ENCODE data around the gene CDC6. TPM values are rescaled to one million over a fixed set of nuclear protein-coding genes. Genes with fewer than 3 reads are reported as not detected.
"Not testable (repeated sequence)": the region's sequence is repeated elsewhere in the genome, so short reads cannot be mapped to it uniquely, and the experiment has no call there.

CDC6 gene
- total RNA-seq, 1 experiment from 2014 or later: 567 TPM

- no TSS peak for BruUV-seq (replicated peaks)
- TF ChIP-seq, protein P1, sequence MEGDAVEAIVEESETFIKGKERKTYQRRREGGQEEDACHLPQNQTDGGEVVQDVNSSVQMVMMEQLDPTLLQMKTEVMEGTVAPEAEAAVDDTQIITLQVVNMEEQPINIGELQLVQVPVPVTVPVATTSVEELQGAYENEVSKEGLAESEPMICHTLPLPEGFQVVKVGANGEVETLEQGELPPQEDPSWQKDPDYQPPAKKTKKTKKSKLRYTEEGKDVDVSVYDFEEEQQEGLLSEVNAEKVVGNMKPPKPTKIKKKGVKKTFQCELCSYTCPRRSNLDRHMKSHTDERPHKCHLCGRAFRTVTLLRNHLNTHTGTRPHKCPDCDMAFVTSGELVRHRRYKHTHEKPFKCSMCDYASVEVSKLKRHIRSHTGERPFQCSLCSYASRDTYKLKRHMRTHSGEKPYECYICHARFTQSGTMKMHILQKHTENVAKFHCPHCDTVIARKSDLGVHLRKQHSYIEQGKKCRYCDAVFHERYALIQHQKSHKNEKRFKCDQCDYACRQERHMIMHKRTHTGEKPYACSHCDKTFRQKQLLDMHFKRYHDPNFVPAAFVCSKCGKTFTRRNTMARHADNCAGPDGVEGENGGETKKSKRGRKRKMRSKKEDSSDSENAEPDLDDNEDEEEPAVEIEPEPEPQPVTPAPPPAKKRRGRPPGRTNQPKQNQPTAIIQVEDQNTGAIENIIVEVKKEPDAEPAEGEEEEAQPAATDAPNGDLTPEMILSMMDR (IDR thresholded peaks at IDR 0.05; ENCODE audit: unreplicated experiment): no peak
- intact Hi-C loops (cut with micrococcal nuclease; ENCODE audit: unreplicated experiment): loop anchor here (1.0 to 5.0 kb wide), 6 partner anchors 13 to 257 kb away; no protein-coding TSS in a partner anchor
- peak overlapping the region; percentile 8 for H3K27ac Mint-ChIP-seq (ENCODE audit: unreplicated experiment)
- H3K36me3 Mint-ChIP-seq (ENCODE audit: insufficient read depth, unreplicated experiment): peaks cover 65% of the 10 kb centered on the region
- CTCF ChIA-PET: interaction anchor here (0.6 to 36.5 kb wide), 18 partner anchors 10 to 1496 kb away, joined by 3 to 1520 read pairs (median 6); partner anchors contain the start of genes GJD3, TOP2A and WIPF2
- H3K27me3 Mint-ChIP-seq (ENCODE audit: unreplicated experiment): no peaks in the 10 kb centered on the region
- peaks cover 34% of the 10 kb centered on the region for H3K4me1 Mint-ChIP-seq (ENCODE audit: low read depth, unreplicated experiment)
- no peak overlapping the region for H3K4me3 Mint-ChIP-seq (ENCODE audit: low read depth, unreplicated experiment)
- no peaks in the 10 kb centered on the region for H3K9me3 Mint-ChIP-seq (ENCODE audit: low read depth, unreplicated experiment)
- DNase-seq: no peak
Measured at GRCh38 chr17:40303708-40304551, 16.3 kb downstream of the CDC6 start.

DNA sequence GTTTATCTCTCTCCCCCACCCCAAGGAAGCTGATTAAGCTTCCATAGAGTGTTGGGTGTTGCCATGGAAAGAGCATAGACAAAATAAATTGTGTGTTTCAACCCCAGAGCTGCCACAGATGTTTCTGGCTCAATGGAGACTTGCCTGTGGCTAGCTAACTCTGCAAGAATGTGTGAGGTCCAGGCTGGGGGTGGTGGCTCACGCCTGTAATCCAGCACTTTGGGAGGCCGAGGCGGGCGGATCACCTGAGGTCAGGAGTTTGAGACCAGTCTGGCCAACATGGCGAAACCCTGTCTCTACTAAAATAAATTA lies 16.8 kb downstream of the CDC6 start:
- intact Hi-C loops (cut with micrococcal nuclease; ENCODE audit: unreplicated experiment): loop anchor here (5.0 kb wide), 1 partner anchor 228 kb away; no protein-coding TSS in a partner anchor
- DNase-seq: peak; percentile 34
- peak overlapping the region; percentile 8 for H3K27ac Mint-ChIP-seq (ENCODE audit: unreplicated experiment)
- not testable (repeated sequence) for H3K27me3 Mint-ChIP-seq (ENCODE audit: unreplicated experiment); BruUV-seq (replicated peaks); H3K9me3 Mint-ChIP-seq (ENCODE audit: low read depth, unreplicated experiment); H3K4me3 Mint-ChIP-seq (ENCODE audit: low read depth, unreplicated experiment)
- CTCF ChIA-PET: interaction anchor here (0.6 to 36.5 kb wide), 7 partner anchors 11 to 1496 kb away, joined by 3 to 1520 read pairs (median 9); partner anchors contain the start of gene GJD3
- H3K4me1 Mint-ChIP-seq (ENCODE audit: low read depth, unreplicated experiment): peaks cover 34% of the 10 kb centered on the region
- H3K36me3 Mint-ChIP-seq (ENCODE audit: insufficient read depth, unreplicated experiment): peaks cover 59% of the 10 kb centered on the region

- peaks cover 56% of the 10 kb centered on the region for H3K36me3 Mint-ChIP-seq (ENCODE audit: insufficient read depth, unreplicated experiment)
- not testable (repeated sequence) for H3K27me3 Mint-ChIP-seq (ENCODE audit: unreplicated experiment); H3K27ac Mint-ChIP-seq (ENCODE audit: unreplicated experiment); BruUV-seq (replicated peaks); H3K9me3 Mint-ChIP-seq (ENCODE audit: low read depth, unreplicated experiment); H3K4me3 Mint-ChIP-seq (ENCODE audit: low read depth, unreplicated experiment)
- CTCF ChIA-PET: interaction anchor here (0.6 to 36.5 kb wide), 10 partner anchors 11 to 255 kb away, joined by 3 to 1520 read pairs (median 8); partner anchors contain the start of gene GJD3
- H3K4me1 Mint-ChIP-seq (ENCODE audit: low read depth, unreplicated experiment): peaks cover 34% of the 10 kb centered on the region
- intact Hi-C loops (cut with micrococcal nuclease; ENCODE audit: unreplicated experiment): loop anchor here (5.0 kb wide), 1 partner anchor 227 kb away; no protein-coding TSS in a partner anchor
- DNase-seq: peak; percentile 17
Measured at GRCh38 chr17:40304866-40305265, 17.2 kb downstream of the CDC6 start.

DNA sequence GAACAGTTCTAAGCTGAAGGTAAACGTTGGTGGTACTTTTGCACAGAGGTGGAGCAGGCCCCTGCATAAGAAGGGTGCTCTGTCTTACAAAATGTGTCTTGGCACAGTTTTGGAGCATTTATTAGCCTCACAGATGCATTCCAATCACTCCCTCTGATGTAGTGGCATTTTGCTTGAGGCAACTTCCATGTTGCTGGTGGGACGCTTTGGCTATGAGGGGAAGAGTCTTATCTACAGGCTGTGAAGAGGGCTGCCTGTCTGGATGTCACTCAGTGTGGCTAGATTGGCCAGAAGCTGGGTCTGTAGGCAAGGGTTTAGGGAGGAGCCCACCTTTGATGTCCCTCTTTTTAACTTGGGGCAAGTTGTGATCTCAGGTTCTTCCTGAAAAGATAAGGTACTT lies 18.7 kb downstream of the CDC6 start:
- intact Hi-C loops (cut with micrococcal nuclease; ENCODE audit: unreplicated experiment): no loop called here
- TF ChIP-seq, protein P1 (IDR thresholded peaks at IDR 0.05; ENCODE audit: unreplicated experiment): no peak
- Mint-ChIP-seq H3K27me3 (ENCODE audit: unreplicated experiment) (no peaks in the 10 kb centered on the region), H3K36me3 (ENCODE audit: insufficient read depth, unreplicated experiment) (peaks cover 47% of the 10 kb centered on the region), H3K4me3 (ENCODE audit: low read depth, unreplicated experiment) (no peak overlapping the region), H3K27ac (ENCODE audit: unreplicated experiment) (no peak overlapping the region), H3K9me3 (ENCODE audit: low read depth, unreplicated experiment) (no peaks in the 10 kb centered on the region), H3K4me1 (ENCODE audit: low read depth, unreplicated experiment) (peaks cover 23% of the 10 kb centered on the region)
- CTCF ChIA-PET: interaction anchor here (0.9 to 36.5 kb wide), 11 partner anchors 8 to 253 kb away, joined by 3 to 1520 read pairs (median 8); partner anchors contain the start of genes CDC6, GJD3 and WIPF2
- peak; percentile 17 for DNase-seq
- no TSS peak for BruUV-seq (replicated peaks)

GRCh38 chr17:40307001-40307730 lies 19.5 kb downstream of the CDC6 start:
- Mint-ChIP-seq H3K27ac (ENCODE audit: unreplicated experiment) (no peak overlapping the region), H3K36me3 (ENCODE audit: insufficient read depth, unreplicated experiment) (peaks cover 47% of the 10 kb centered on the region), H3K27me3 (ENCODE audit: unreplicated experiment) (no peaks in the 10 kb centered on the region), H3K9me3 (ENCODE audit: low read depth, unreplicated experiment) (no peaks in the 10 kb centered on the region), H3K4me1 (ENCODE audit: low read depth, unreplicated experiment) (peaks cover 19% of the 10 kb centered on the region), H3K4me3 (ENCODE audit: low read depth, unreplicated experiment) (no peak overlapping the region)
- no TSS peak for BruUV-seq (replicated peaks)
- intact Hi-C loops (cut with micrococcal nuclease; ENCODE audit: unreplicated experiment): no loop called here
- TF ChIP-seq, protein P1 (IDR thresholded peaks at IDR 0.05; ENCODE audit: unreplicated experiment): no peak
- CTCF ChIA-PET: interaction anchor here (0.5 to 36.5 kb wide), 27 partner anchors 8 to 1644 kb away, joined by 3 to 1520 read pairs (median 4); partner anchors contain the start of genes CDC6, GJD3, TOP2A and WIPF2
- DNase-seq: peak; percentile 35
